ENCODE results near the gene PAPOLA. TPM values are rescaled to one million over a fixed set of nuclear protein-coding genes. Genes with fewer than 3 reads are reported as not detected.

The PAPOLA gene
- total and polyA plus RNA-seq, 2 of the 4 experiments (the other 2 are of a cell fraction), result 73.8 to 128 TPM

GRCh38 chr14:96484399-96484798 lies 17.8 kb upstream of the PAPOLA start:
- no peak overlapping the region for H2BK20ac ChIP-seq (ENCODE audit: low read depth, low read length)
- intact Hi-C loops (cut with micrococcal nuclease) (no loop called here), in situ Hi-C loops (cut with MboI; ENCODE audit: low sequenced_read_pairs) (no loop called here), dilution Hi-C loops (cut with HindIII; ENCODE audit: low sequenced_read_pairs, unreplicated experiment) (no loop called here)
- H3K27ac ChIP-seq (ENCODE audit: insufficient read depth, low read length), result no peak overlapping the region
- no peak overlapping the region for H3K23ac ChIP-seq (ENCODE audit: low read depth, low read length)
- H3K9me1 ChIP-seq (ENCODE audit: insufficient read depth, low read length), result no peaks in the 10 kb centered on the region; the same call in 1 of the 2 replicates
- BruUV-seq (replicated peaks), result no TSS peak
- CTCF ChIA-PET, result no interaction called here
- no peaks in the 10 kb centered on the region for H3K9me3 ChIP-seq (ENCODE audit: control insufficient read depth, insufficient read depth, low read length)
- no peak overlapping the region for H3K14ac ChIP-seq (replicated peaks; ENCODE audit: low read depth, low read length)
- no peak overlapping the region for H2BK15ac ChIP-seq (ENCODE audit: low read depth, low read length)
- H3K36me3 ChIP-seq (ENCODE audit: control insufficient read depth, insufficient read depth, low read length), result no peaks in the 10 kb centered on the region
- H4K5ac ChIP-seq (ENCODE audit: low read depth, low read length), result no peak overlapping the region
- no peak overlapping the region for H2AFZ ChIP-seq (replicated peaks; ENCODE audit: low read length, poor library complexity)
- no peak overlapping the region for H3K4me3 ChIP-seq (ENCODE audit: insufficient read depth, low read depth, low read length)
- no peaks in the 10 kb centered on the region; the same call in 1 of the 2 replicates for H4K20me1 ChIP-seq (ENCODE audit: insufficient read depth, low read length)
- no peak overlapping the region for H2AK5ac ChIP-seq (ENCODE audit: low read depth, low read length)
- no peak for ATAC-seq (ENCODE audit: low read depth)
- no peak for DNase-seq
- POLR2A ChIA-PET (ENCODE audit: unreplicated experiment), result no interaction called here
- H3K4ac ChIP-seq (ENCODE audit: low read depth, low read length), result no peak overlapping the region
- no peak overlapping the region for H3K18ac ChIP-seq (ENCODE audit: low read depth, low read length)
- H4K91ac ChIP-seq (ENCODE audit: insufficient read depth, low read depth, low read length), result no peak overlapping the region
- no peaks in the 10 kb centered on the region for H3K79me1 ChIP-seq (ENCODE audit: low read depth in 1 of 2, low read length in 2 of 2)
- peaks cover 1% of the 10 kb centered on the region; the same call in 1 of the 2 replicates for H3K27me3 ChIP-seq (ENCODE audit: control insufficient read depth, insufficient read depth, low read length)
- no peak overlapping the region for H2AK9ac ChIP-seq (replicated peaks; ENCODE audit: low read depth, low read length, poor library complexity)
- TF ChIP-seq CTCF (conservative IDR thresholded peaks at IDR 0.05; ENCODE audit: low read depth, low read length), result no peak
- TF ChIP-seq MAFK (IDR thresholded peaks at IDR 0.05; ENCODE audit: low read depth, low read length), result no peak
- TF ChIP-seq RCOR1 (IDR thresholded peaks at IDR 0.05; ENCODE audit: insufficient replicate concordance, low read length), result no peak
- no peak for TF ChIP-seq CEBPB (IDR thresholded peaks at IDR 0.05; ENCODE audit: low read depth, low read length)
- TF ChIP-seq, protein P1, sequence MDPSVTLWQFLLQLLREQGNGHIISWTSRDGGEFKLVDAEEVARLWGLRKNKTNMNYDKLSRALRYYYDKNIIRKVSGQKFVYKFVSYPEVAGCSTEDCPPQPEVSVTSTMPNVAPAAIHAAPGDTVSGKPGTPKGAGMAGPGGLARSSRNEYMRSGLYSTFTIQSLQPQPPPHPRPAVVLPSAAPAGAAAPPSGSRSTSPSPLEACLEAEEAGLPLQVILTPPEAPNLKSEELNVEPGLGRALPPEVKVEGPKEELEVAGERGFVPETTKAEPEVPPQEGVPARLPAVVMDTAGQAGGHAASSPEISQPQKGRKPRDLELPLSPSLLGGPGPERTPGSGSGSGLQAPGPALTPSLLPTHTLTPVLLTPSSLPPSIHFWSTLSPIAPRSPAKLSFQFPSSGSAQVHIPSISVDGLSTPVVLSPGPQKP (IDR thresholded peaks at IDR 0.05; ENCODE audit: borderline replicate concordance, low read depth, low read length), result no peak
- no peak for TF ChIP-seq POLR2A (IDR thresholded peaks at IDR 0.05; ENCODE audit: low read depth, low read length)
- TF ChIP-seq USF2 (IDR thresholded peaks at IDR 0.05; ENCODE audit: low read depth, low read length), result no peak
- TF ChIP-seq RAD21 (IDR thresholded peaks at IDR 0.05; ENCODE audit: low read length), result no peak
- no peak for TF ChIP-seq RFX5 (IDR thresholded peaks at IDR 0.05; ENCODE audit: low read depth, low read length)
- no peak for TF ChIP-seq SMC3 (IDR thresholded peaks at IDR 0.05; ENCODE audit: low read depth, low read length)
- TF ChIP-seq FOS (IDR thresholded peaks at IDR 0.05; ENCODE audit: low read depth, low read length), result no peak
- no peak overlapping the region for H4K8ac ChIP-seq (ENCODE audit: low read depth in 2 of 2, low read length in 2 of 2)
- no peak overlapping the region for H3K56ac ChIP-seq (ENCODE audit: extremely low read depth, insufficient read depth, low read length)
- H3K4me1 ChIP-seq (ENCODE audit: control insufficient read depth, insufficient read depth, low read length), result no peaks in the 10 kb centered on the region
- no peak overlapping the region for H2BK5ac ChIP-seq (ENCODE audit: low read depth, low read length, poor library complexity, severe bottlenecking)
- no peak overlapping the region for H3K4me2 ChIP-seq (ENCODE audit: low read depth, low read length)
- H3K9ac ChIP-seq (ENCODE audit: low read depth, low read length), result no peak overlapping the region
- H2BK120ac ChIP-seq (ENCODE audit: low read depth, low read length), result no peak overlapping the region

All from IMR-90 (cell line).